Adipose tissue (tissue), 3 donors: ENCODE data around the gene KIAA1586. TPM values are rescaled to one million over a fixed set of nuclear protein-coding genes. Genes with fewer than 3 reads are reported as not detected.
"Not testable (repeated sequence)": the region's sequence is repeated elsewhere in the genome, so short reads cannot be mapped to it uniquely, and the experiment has no call there.

ENCODE experiments used
- H3K27ac ChIP-seq: one replicate; pipeline ENCODE4 v1.5.1; 2013; ENCODE audit warnings: low read depth, low read length
- WGBS, 3 donors: extraction: QIAGEN DNeasy Blood & Tissue Kit; methylation state at CpG; one replicate each; pipeline ENCODE4 v1.1.7; 2013; 5-methylcytosine and 5-hydroxymethylcytosine counted together
- polyA plus RNA-seq, 3 donors: library from polyadenylated mRNA; stranded (reverse); fragments of 200-250 nt; gene quantifications; one replicate each; pipeline ENCODE4 v1.2.3, GENCODE V29; 2013
- donor health status: healthy with polysubstance abuse.
- donor health status: Bipolar disorder and iron deficiency.
- donor health status: healthy.

Gene KIAA1586
- polyA plus RNA-seq, 3 donors = 1.2 to 4.0 (median 3.1) TPM

DNA sequence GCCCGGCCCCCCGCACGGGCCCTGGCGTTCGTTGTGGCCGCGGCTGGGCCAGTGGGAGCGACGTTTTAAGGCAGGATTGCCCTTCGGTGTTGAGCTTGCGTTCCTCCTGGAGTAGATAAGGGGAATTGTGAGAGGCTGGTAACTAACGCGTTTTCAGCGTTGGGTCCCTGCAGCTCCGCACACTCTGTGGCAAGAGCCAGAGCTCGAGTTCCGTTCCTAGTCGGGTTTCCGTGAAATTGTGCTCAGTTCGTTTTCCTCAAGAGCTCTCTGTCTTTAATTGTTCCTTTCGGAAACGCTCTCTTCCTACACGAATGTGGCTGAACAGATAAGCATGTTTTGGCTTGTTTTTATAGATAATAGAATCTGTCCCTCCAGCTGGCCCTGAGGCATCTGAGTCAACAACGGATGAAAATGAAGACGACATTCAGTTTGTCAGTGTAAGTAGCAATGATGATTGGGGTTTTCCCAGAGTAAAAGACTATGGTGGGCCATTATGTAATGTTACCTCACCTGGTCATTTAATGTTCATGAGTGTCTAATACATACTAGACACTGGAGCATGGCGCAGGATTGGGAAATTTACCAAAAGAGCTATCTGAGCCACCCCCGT, 44.1 kb downstream of the KIAA1586 start:
- not testable (repeated sequence) for H3K27ac ChIP-seq
- WGBS, 3 donors = no CpG with 5 or more reads among the region's 27 CpGs

DNA sequence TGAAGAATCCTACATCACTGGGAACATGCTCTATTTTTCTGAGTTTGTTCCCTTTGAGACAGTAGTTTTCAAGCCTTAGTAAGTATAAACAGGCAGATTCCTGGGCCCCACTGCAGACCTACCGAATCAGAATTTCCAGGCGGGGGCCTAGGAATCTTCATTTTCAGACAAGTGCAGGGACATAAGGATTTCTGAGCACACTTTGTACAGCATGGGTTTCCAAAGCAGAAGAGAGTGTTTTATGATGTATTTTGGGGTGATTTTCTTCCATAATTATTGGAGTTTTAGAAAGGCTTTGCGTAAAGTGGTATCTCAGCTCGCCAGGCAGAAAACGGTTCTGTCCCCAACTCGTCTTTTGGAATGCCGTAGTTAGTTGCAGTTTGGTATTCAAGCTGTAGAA, 44.9 kb downstream of the KIAA1586 start:
- H3K27ac ChIP-seq = not testable (repeated sequence)
- 79 to 95% (median 84%) methylated on average over 6 to 7 of the region's 7 CpGs for WGBS, 3 donors

DNA sequence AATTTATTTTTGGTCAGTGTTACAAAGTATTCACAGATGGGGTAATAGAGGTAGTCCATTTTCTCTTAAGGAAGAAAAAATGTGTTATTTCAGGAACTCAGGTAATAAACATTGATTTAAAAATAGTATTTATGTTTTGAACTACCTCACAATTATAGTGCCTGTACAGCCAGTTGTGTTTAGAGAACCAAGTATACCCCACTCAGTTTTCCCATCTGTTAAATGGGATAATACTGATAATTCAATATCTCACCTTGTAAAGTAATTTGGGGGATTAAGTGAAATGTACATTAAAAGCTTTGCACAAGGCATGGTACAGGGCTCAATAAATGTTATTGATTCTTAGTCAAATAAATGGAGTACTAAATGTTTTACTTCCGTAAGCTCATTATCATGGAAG, 48.2 kb downstream of the KIAA1586 start:
- 95 to 99% (median 98%) methylated on average over 1 of the region's 1 CpG for whole genome bisulfite sequencing, 3 donors

DNA sequence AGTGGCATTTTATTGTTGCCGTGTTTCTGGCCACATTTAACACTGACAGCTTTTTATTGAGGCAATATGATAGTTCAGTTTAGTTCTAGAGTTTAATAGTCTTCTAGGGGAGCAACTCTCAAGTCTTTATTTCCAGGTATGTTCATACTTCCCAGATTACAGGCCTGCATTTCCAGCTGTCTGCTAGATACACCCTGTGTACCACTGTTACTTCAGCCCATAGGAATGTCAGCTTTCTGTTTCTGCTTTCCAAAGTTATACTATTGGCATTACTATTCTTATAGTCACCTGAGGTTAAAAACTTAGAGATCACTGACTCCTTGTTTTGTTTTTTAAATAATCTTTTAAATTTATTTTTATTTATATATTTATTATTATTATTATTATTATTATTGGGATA, 51.1 kb downstream of the KIAA1586 start:
- WGBS, 3 donors = 82 to 97% (median 84%) methylated on average over 1 of the region's 1 CpG
- no peak overlapping the region for H3K27ac ChIP-seq

More for the DNA sequence above, 48.2 kb downstream of the KIAA1586 start:
- no peak overlapping the region for H3K27ac ChIP-seq

DNA sequence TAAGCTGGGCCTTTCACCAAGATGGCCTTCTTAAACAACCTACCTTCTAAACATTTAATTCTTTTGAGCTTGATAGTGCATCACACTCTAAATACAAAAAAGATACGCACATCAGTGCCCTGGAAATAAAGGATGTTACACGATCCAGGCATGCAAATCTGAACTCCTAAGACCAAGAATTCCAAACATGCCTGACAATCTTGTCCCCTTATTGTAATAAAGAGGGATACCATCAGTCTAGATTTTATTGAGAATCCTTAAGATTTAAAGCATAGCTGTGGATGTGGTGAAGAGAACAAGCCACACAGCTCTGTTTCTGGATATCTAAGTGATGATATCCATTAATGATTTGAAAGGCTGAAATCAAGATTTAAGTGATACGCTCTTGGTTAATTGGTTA, 56.5 kb downstream of the KIAA1586 start:
- 95 to 97% (median 95%) methylated on average over 3 of the region's 3 CpGs for WGBS, 3 donors
- H3K27ac ChIP-seq = no peak overlapping the region

DNA sequence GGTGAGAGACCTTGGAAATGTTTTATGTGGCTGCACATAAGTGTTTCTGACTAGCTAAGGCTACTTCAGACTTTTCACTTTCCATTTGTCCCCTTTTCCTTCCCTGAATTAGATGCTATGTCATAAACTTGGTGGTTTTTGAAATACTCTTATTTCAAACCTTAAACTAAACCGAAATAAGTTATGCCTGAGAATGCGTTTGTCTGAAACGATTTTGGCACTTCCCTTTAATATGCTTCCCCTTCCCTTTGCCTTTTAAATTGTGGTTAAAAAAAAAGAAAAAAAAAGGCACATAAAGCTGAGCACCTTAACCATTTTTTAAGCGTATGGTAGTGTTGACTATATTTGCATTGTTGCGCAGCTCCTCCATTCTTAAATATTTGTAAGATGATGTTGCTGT, 57.8 kb downstream of the KIAA1586 start:
- no peak overlapping the region for H3K27ac ChIP-seq
- WGBS, 3 donors = 58 to 89% (median 67%) methylated on average over 5 of the region's 5 CpGs

Other genes starting within 250 kb of the KIAA1586 start
- 1 to 10 TPM in 1 of 3 donors, under 1 TPM in 2; 0.09 to 3.8 (median 0.27) TPM for gene BEND6, start 91.6 kb upstream of the KIAA1586 start, polyA plus RNA-seq
- 1 to 10 TPM; 6.5 to 9.9 (median 9.3) TPM for gene ZNF451, start 43.5 kb downstream of the KIAA1586 start, polyA plus RNA-seq
- 1 to 10 TPM; 1.0 to 4.8 (median 2.3) TPM for gene BAG2, start 125.6 kb downstream of the KIAA1586 start, polyA plus RNA-seq
- 10 to 100 TPM in 1 of 3 donors, 1 to 10 TPM in 2; 1.0 to 16.0 (median 3.2) TPM for gene RAB23, start 175.6 kb downstream of the KIAA1586 start, polyA plus RNA-seq